HFFc6 (cell line): ENCODE measurements around the gene RABIF. TPM values are rescaled to one million over a fixed set of nuclear protein-coding genes. Genes with fewer than 3 reads are reported as not detected.
"Not testable (repeated sequence)": the region's sequence is repeated elsewhere in the genome, so short reads cannot be mapped to it uniquely, and the experiment has no call there.

ENCODE experiments used
- DNase-seq: peaks from one replicate; pipeline ENCODE4 v3.0.0-alpha.2; 2018
- H3K27ac Mint-ChIP-seq: 2 replicates; pipeline ENCODE4 v1.8.0; 2020; ENCODE audit warnings: mild to moderate bottlenecking, mixed read lengths
- H3K27me3 Mint-ChIP-seq: 2 replicates; pipeline ENCODE4 v1.8.0; 2021; ENCODE audit warnings: mild to moderate bottlenecking, moderate library complexity, mixed read lengths; ENCODE audit not compliant: insufficient read depth
- H3K36me3 Mint-ChIP-seq: 2 replicates; pipeline ENCODE4 v1.8.0; 2021; ENCODE audit warnings: low read depth, mixed read lengths
- H3K4me1 Mint-ChIP-seq: 2 replicates; pipeline ENCODE4 v1.8.0; 2020; ENCODE audit warnings: low read depth, mixed read lengths
- H3K4me3 Mint-ChIP-seq: 2 replicates; pipeline ENCODE4 v1.8.0; 2020; ENCODE audit warnings: mild to moderate bottlenecking, moderate library complexity, mixed read lengths
- H3K9me3 Mint-ChIP-seq: 2 replicates; pipeline ENCODE4 v1.8.0; 2020; ENCODE audit warnings: mild to moderate bottlenecking, mixed read lengths
- total RNA-seq, 6 experiments: library from RNA; stranded (reverse); fragmentation: NEBNext Ultra II Directional; extraction: Animal tissue kit (Norgen Biotek cat#: 25700); gene quantifications; 2 replicates in 1 of 6; 3 replicates in 5 of 6; pipeline ENCODE4 v1.2.3, GENCODE V29; 2021
- TF ChIP-seq, protein P1 (sequence below): fragments of 200-600 bp; sonication (generic); IDR thresholded peaks from 2 replicates; pipeline ENCODE4 v1.5.0; 2021; ENCODE audit warnings: antibody characterized with exemption, mild to moderate bottlenecking

The RABIF gene
- total RNA-seq, 6 experiments from 2014 or later, result 9.0 to 11.7 (median 10.9) TPM

DNA sequence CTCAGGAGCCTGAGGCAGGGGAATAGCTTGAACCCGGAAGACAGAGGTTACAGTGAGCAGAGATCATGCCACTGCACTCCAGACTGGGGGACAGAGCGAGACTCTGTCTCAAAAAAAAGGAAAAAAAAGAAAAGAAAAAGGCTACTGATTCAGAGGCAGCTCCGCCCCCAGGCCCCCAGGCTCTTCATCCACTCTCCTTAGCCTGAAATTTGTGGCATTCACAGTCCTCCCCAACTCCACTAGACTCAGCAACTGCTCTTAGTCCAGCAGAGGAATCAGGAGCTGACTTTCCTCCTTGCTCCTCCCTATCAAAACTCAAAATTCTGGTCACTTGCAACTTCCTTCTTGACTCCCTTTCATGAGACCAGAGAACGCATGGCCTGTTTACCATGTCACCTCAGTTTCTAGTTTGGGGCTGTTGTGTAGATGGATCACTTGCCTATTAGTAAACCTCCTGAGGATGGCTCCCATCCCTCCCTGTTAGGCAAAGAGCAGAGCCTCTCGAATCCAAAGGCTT, 51.1 kb downstream of the RABIF start:
- Mint-ChIP-seq H3K4me1 (no peaks in the 10 kb centered on the region), H3K27me3 (peaks cover 31% of the 10 kb centered on the region), H3K9me3 (no peaks in the 10 kb centered on the region), H3K27ac (no peak overlapping the region), H3K36me3 (no peaks in the 10 kb centered on the region), H3K4me3 (no peak overlapping the region)
- TF ChIP-seq, protein P1, sequence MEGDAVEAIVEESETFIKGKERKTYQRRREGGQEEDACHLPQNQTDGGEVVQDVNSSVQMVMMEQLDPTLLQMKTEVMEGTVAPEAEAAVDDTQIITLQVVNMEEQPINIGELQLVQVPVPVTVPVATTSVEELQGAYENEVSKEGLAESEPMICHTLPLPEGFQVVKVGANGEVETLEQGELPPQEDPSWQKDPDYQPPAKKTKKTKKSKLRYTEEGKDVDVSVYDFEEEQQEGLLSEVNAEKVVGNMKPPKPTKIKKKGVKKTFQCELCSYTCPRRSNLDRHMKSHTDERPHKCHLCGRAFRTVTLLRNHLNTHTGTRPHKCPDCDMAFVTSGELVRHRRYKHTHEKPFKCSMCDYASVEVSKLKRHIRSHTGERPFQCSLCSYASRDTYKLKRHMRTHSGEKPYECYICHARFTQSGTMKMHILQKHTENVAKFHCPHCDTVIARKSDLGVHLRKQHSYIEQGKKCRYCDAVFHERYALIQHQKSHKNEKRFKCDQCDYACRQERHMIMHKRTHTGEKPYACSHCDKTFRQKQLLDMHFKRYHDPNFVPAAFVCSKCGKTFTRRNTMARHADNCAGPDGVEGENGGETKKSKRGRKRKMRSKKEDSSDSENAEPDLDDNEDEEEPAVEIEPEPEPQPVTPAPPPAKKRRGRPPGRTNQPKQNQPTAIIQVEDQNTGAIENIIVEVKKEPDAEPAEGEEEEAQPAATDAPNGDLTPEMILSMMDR, result no peak
- no peak for DNase-seq

GRCh38 chr1:202836623-202837403, 52.1 kb downstream of the RABIF start:
- Mint-ChIP-seq H3K36me3 (no peaks in the 10 kb centered on the region), H3K9me3 (no peaks in the 10 kb centered on the region), H3K27ac (no peak overlapping the region), H3K27me3 (peaks cover 38% of the 10 kb centered on the region), H3K4me3 (no peak overlapping the region), H3K4me1 (no peaks in the 10 kb centered on the region)
- TF ChIP-seq, protein P1, result no peak
- no peak for DNase-seq

- no peaks in the 10 kb centered on the region for H3K36me3 Mint-ChIP-seq
- no peaks in the 10 kb centered on the region for H3K4me1 Mint-ChIP-seq
- H3K9me3 Mint-ChIP-seq, result no peaks in the 10 kb centered on the region
- TF ChIP-seq, protein P1, result no peak
- no peak overlapping the region for H3K27ac Mint-ChIP-seq
- no peak for DNase-seq
- H3K27me3 Mint-ChIP-seq, result peaks cover 43% of the 10 kb centered on the region
- no peak overlapping the region for H3K4me3 Mint-ChIP-seq
Observed at GRCh38 chr1:202835548-202836072, 53.3 kb downstream of the RABIF start.

GRCh38 chr1:202834771-202835547, 54.0 kb downstream of the RABIF start:
- Mint-ChIP-seq H3K9me3 (no peaks in the 10 kb centered on the region), H3K4me1 (no peaks in the 10 kb centered on the region), H3K4me3 (no peak overlapping the region), H3K27ac (no peak overlapping the region), H3K27me3 (peaks cover 43% of the 10 kb centered on the region), H3K36me3 (no peaks in the 10 kb centered on the region)
- no peak for DNase-seq
- TF ChIP-seq, protein P1, result no peak

- no peaks in the 10 kb centered on the region for H3K4me1 Mint-ChIP-seq
Observed at GRCh38 chr1:202831906-202832305, 57.0 kb downstream of the RABIF start.

DNA sequence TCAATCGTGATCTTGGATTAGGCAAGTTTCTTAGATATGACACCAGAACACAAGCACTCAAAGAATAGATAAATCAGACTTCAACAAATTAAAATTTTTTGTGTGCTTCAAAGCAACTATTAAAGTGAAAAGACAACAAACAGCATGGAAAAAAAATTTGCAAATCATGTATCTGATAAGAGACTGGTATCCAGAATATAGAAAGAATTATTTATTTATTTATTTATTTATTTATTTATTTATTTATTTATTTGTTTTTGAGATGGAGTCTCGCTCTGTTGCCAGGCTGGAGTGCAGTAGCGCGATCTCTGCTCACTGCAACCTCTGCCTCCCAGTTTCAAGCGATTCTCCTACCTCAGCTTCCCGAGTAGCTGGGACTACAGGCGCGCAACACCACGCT, 59.7 kb downstream of the RABIF start:
- H3K27me3 Mint-ChIP-seq, result peaks cover 29% of the 10 kb centered on the region
- not testable (repeated sequence) for H3K4me1 Mint-ChIP-seq, H3K9me3 Mint-ChIP-seq, H3K27ac Mint-ChIP-seq, H3K36me3 Mint-ChIP-seq, H3K4me3 Mint-ChIP-seq, DNase-seq

More at GRCh38 chr1:202831906-202832305, 57.0 kb downstream of the RABIF start:
- no peak overlapping the region for H3K4me3 Mint-ChIP-seq
- TF ChIP-seq, protein P1, result no peak
- DNase-seq, result no peak
- H3K27me3 Mint-ChIP-seq, result peaks cover 30% of the 10 kb centered on the region
- H3K36me3 Mint-ChIP-seq, result no peaks in the 10 kb centered on the region
- H3K27ac Mint-ChIP-seq, result no peak overlapping the region
- no peaks in the 10 kb centered on the region for H3K9me3 Mint-ChIP-seq
